NCI-H1092 treated with DMSO at 0.1 percent for 48 hours (cell line): ENCODE results near the gene MED26.

Experiments used
- DNase-seq: peaks from one replicate; lab custom pipeline; 2025; lab: John Stamatoyannopoulos, UW

MED26 gene

GRCh38 chr19:16536130-16536529 is 91.9 kb downstream of the MED26 start:
- no peak for DNase-seq

- DNase-seq = no peak
These were observed 92.6 kb downstream of the MED26 start for GRCh38 chr19:16535381-16535780.

- DNase-seq = no peak
These were observed 95.4 kb downstream of the MED26 start for GRCh38 chr19:16532440-16533234.

- DNase-seq = no peak
These were observed 96.7 kb downstream of the MED26 start for GRCh38 chr19:16531380-16531669.

- no peak for DNase-seq
These were observed 97.2 kb downstream of the MED26 start for GRCh38 chr19:16530540-16531379.

GRCh38 chr19:16529466-16530144 is 98.4 kb downstream of the MED26 start:
- no peak for DNase-seq

- no peak for DNase-seq
These were observed 100.0 kb downstream of the MED26 start for GRCh38 chr19:16527971-16528521.

- no peak for DNase-seq
These were observed 100.6 kb downstream of the MED26 start for GRCh38 chr19:16527334-16527935.

- DNase-seq = no peak
These were observed 102.1 kb downstream of the MED26 start for GRCh38 chr19:16525751-16526481.

- no peak for DNase-seq
These were observed 102.8 kb downstream of the MED26 start for GRCh38 chr19:16524991-16525734.
